ENCODE measurements around the gene NACC2. TPM values are rescaled to one million over a fixed set of nuclear protein-coding genes. Genes with fewer than 3 reads are reported as not detected.

NACC2 gene
- total and polyA plus RNA-seq, 2 donors (not counting 1 experiment from before 2014, with no cell fraction given) = 0.34 to 1.9 TPM

- Histone ChIP-seq H3K79me2 (ENCODE audit: control insufficient read depth, insufficient read depth, low read length) (no peaks in the 10 kb centered on the region), H4K20me1 (ENCODE audit: control insufficient read depth, insufficient read depth, low read length, poor library complexity, severe bottlenecking) (no peaks in the 10 kb centered on the region), H3K36me3 (replicated peaks in 1 of 2; ENCODE audit: control extremely low read depth in 1 of 2, control insufficient read depth in 1 of 2, extremely low read depth in 1 of 2, insufficient read depth in 2 of 2, low read length in 1 of 2) (no peaks in the 10 kb centered on the region), H3K9ac (ENCODE audit: low read length) (peak overlapping the region; percentile 68), H3K4me1 (ENCODE audit: control insufficient read depth in 2 of 2, insufficient read depth in 2 of 2, low read length in 2 of 2) (peaks cover 27 to 40% of the 10 kb centered on the region in 2 donors), H3K27ac (ENCODE audit: low read length in 2 of 2) (peak overlapping the region; percentile 30 to 34), H2AFZ (ENCODE audit: insufficient read depth, low read depth, low read length, poor library complexity, severe bottlenecking) (peak overlapping the region; percentile 95), H3K4me3 (ENCODE audit: control extremely low read depth in 1 of 5, extremely low read depth in 1 of 5, insufficient read depth in 1 of 5, low read depth in 2 of 5, low read length in 4 of 5) (peak overlapping the region in 4 of 5 experiments; percentile 47 to 72 (median 57)), H3K27me3 (replicated peaks in 1 of 4; ENCODE audit: control extremely low read depth in 1 of 4, control insufficient read depth in 3 of 4, insufficient read depth in 4 of 4, low read length in 3 of 4) (peaks cover 0 to 3% (median 0%) of the 10 kb centered on the region in 4 experiments), H3K4me2 (replicated peaks; ENCODE audit: low read depth, low read length, poor library complexity, severe bottlenecking) (peak overlapping the region; percentile 98), H3K9me3 (ENCODE audit: control extremely low read depth in 1 of 3, control insufficient read depth in 2 of 3, insufficient read depth in 1 of 3, low read length in 2 of 3) (no peaks in the 10 kb centered on the region)
- Mint-ChIP-seq H3K27ac (peak overlapping the region; percentile 15), H3K27me3 (no peaks in the 10 kb centered on the region), H3K4me3 (peak overlapping the region; percentile 50), H3K4me1 (peaks cover 37% of the 10 kb centered on the region), H3K9me3 (ENCODE audit: insufficient read depth) (no peaks in the 10 kb centered on the region)
- ChIA-PET POLR2A (interaction anchor here (2.5 kb wide), 1 partner anchor 9 kb away, joined by 15 read pairs; the partner anchor contains the start of gene TMEM250), CTCF (interaction anchor here (1.3 to 1.5 kb wide), 5 partner anchors 9 to 140 kb away, joined by 3 to 11 read pairs (median 5); no protein-coding TSS in a partner anchor)
- TF ChIP-seq CTCF (IDR thresholded peaks at IDR 0.05) (no peak), EZH2 (IDR thresholded peaks at IDR 0.05; ENCODE audit: borderline replicate concordance, insufficient read depth, low read depth, low read length, poor library complexity, severe bottlenecking) (no peak)
- DNase-seq (no peak), ATAC-seq (ENCODE audit: low read depth) (no peak)
- WGBS (ENCODE audit: insufficient coverage) = 83% methylated on average over 27 of the region's 27 CpGs
- intact Hi-C loops (cut with micrococcal nuclease) = loop anchor here (1.0 kb wide), 1 partner anchor 10 kb away; the partner anchor contains the start of gene TMEM250
These were observed 13.7 kb upstream of the NACC2 start for GRCh38 chr9:136108648-136109266.
